ENCODE data around the gene HDAC7.

- TF ChIP-seq POLR2A (IDR thresholded peaks at IDR 0.05), result no peak
- no peak for TF ChIP-seq CTCF (IDR thresholded peaks at IDR 0.05)
- no peak for TF ChIP-seq EP300 (IDR thresholded peaks at IDR 0.05)
These were observed 70.8 kb downstream of the HDAC7 start for GRCh38 chr12:47748899-47749298.

Measured in tibial nerve (tissue), 4 donors.